Measurements from ENCODE around the gene COMMD2. TPM values are rescaled to one million over a fixed set of nuclear protein-coding genes. Genes with fewer than 3 reads are reported as not detected.

The COMMD2 gene
- total RNA-seq, 4 donors from 2014 or later: 23.6 to 41.4 (median 28.2) TPM

DNA sequence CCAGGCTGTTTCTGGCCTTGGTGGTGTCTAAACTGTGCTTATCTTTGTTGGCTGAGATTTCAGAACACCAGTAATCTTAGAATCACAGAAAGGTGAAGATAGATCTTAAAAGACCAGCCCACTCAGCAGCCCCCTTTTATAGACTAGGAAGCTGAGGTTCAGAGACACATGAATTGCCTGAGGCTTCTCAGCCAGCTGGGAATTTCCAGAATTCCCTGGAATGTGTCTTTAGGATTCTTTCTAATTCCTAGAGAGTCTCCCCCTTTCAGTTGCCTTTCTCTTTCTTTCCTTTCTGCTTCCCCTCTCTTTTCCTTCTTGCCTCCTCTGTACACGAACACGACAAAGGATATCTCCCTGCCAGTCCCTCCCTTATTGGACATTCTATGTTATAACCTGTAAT, 20.6 kb upstream of the COMMD2 start:
- TF ChIP-seq CTCF (IDR thresholded peaks at IDR 0.05; ENCODE audit: low read depth): no peak

DNA sequence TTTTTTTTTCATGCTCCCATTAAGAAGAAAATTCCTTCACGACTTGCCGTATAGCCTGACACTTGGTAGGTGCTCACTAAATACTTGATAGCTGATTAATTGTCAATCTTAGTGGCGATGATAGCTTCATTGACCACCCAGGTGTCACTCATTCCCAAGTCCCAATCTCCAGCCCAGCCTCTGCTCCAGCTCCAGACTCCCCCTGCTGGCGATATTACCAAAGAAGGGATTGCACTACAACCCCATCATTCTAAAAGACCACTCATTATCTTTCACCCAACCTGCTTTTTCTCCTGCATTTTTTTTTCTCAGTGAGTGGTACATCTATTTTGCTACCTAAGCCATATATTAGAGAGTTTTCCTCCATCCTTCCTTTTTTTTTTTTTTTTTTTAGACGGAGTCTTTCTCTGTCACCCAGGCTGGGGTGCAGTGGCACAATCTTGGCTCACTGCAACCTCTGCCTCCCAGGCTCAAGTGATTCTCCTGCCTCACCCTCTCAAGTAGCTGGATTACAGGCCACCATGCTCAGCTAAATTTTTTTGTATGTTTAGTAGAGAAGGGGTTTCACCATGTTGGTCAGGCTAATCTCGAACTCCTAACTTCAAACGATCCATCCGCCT, 19.5 kb upstream of the COMMD2 start:
- TF ChIP-seq CTCF (IDR thresholded peaks at IDR 0.05; ENCODE audit: low read depth): no peak

DNA sequence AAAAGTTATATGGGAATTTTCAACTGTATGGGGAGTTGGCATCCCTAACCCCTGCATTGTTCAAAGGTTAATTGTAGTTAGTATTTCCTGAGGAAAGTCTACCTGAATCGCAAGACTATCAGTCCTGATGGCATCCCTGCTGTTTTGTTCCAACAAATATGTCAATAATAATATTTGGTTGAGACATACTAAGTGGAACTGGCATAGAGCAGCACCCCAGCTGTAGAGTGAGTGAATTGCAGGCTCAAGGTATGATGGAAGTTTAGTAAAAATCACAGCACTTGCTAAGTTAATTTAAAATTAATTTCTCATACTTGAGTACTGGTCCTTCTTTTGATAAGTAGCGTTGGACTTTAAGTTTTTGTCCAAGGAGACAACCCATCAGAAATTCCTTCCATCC, 18.0 kb upstream of the COMMD2 start:
- no peak for TF ChIP-seq CTCF (IDR thresholded peaks at IDR 0.05; ENCODE audit: low read depth)

GRCh38 chr3:149768704-149769103, 16.4 kb upstream of the COMMD2 start:
- TF ChIP-seq CTCF (IDR thresholded peaks at IDR 0.05; ENCODE audit: low read depth): no peak

DNA sequence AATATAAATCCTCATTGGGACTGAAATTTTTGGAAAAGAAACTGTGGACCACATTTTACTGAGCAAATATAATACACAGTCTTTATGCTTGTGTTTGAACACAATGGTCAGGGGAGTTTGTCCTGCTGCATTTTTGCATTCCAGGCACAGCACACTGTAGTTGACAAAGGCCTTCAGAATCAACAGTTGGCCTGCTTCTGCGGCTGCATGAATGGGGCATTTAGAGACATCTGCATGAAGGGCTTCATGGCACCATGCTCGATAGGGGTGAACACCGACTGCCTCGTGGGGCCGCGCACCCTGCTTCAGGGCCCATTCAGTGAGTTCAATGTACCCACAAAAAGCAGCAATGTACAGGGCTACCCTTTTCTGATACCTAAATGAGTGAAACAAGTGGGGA, 15.4 kb upstream of the COMMD2 start:
- TF ChIP-seq CTCF (IDR thresholded peaks at IDR 0.05; ENCODE audit: low read depth): no peak

DNA sequence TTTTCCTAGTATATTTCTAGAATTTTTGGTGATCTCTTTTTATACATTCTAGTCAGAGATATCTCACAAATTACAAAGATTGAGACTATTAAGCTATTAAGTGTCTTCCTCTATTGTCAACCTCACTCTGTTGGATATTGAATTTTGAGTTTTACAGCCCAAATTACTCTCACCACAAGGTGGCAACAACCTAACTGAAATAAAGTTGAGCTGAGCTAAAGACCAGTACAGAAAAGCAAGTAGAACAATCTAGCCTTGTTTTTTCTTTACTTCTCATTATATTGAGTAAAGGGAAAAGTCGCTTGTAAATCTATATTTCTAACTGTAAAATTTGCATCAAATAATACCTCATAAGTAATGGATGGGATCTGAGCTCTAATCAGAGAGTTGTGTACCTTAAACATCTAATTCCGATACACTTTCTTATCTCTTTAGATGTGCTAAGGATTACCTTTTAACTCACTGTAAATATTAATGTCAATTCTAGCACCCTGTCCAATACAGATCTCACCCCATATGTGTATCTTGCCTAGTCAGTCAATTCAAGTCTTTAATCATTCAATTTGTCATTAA, 13.6 kb upstream of the COMMD2 start:
- TF ChIP-seq CTCF (IDR thresholded peaks at IDR 0.05; ENCODE audit: low read depth): no peak

DNA sequence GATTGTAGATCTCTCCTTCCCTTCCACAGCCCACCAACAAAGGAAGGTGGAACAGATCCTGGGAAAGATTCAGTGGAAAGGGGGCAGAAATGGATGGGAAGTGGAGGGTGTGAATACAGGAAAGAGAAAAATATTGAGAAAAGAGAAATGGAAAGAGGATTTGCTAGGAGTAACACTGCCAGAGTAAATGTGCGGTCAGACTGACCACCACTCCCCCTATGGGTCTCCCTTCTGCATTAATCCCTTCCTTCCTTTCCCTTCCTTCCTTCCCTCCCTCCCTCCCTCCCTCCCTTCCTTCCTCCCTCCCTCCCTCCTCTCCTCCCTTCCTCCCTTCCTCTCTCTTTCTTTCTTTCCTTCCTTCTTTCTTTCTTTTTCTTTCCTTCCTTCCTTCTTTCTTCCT, 12.0 kb upstream of the COMMD2 start:
- no peak for TF ChIP-seq CTCF (IDR thresholded peaks at IDR 0.05; ENCODE audit: low read depth)
